ENCODE measurements around the gene SERPINI1.

The SERPINI1 gene

DNA sequence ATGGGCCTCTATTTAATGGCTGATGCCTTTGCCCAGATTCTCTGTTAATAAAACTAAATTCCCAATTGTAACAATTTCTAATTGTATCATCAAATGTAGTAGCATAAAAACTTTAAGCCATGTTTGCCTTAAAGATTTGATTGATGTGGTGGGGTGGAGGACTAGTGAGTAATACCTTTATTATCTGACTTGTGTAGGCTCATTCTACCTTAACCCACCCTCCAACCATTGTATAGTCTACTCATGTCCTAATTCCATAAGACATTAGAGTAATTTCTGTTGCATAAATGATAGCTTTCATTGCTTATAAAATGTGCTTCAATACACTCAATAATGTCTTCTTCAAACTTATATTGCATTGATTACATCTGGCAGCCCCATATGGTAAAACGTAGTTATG is 25.8 kb downstream of the SERPINI1 start:
- no peak overlapping the region for H3K9ac ChIP-seq (ENCODE audit: low read length)
- DNase-seq (ENCODE audit: low read depth), result no peak
- no peaks in the 10 kb centered on the region for H3K4me1 ChIP-seq (ENCODE audit: control insufficient read depth, insufficient read depth, low read length)
- H3K4me3 ChIP-seq (ENCODE audit: low read length), result no peak overlapping the region
- H3K9me3 ChIP-seq (ENCODE audit: control insufficient read depth, low read length), result peaks cover 5% of the 10 kb centered on the region
- no peaks in the 10 kb centered on the region for H3K36me3 ChIP-seq (ENCODE audit: control insufficient read depth, insufficient read depth, low read length, severe bottlenecking)
- H3K27me3 ChIP-seq (replicated peaks; ENCODE audit: control insufficient read depth, insufficient read depth, low read length), result no peaks in the 10 kb centered on the region

- Histone ChIP-seq H3K4me3 (ENCODE audit: low read length) (no peak overlapping the region), H3K36me3 (ENCODE audit: control insufficient read depth, insufficient read depth, low read length, severe bottlenecking) (no peaks in the 10 kb centered on the region), H3K9ac (ENCODE audit: low read length) (no peak overlapping the region), H3K4me1 (ENCODE audit: control insufficient read depth, insufficient read depth, low read length) (no peaks in the 10 kb centered on the region), H3K27me3 (replicated peaks; ENCODE audit: control insufficient read depth, insufficient read depth, low read length) (no peaks in the 10 kb centered on the region), H3K9me3 (ENCODE audit: control insufficient read depth, low read length) (peaks cover 9% of the 10 kb centered on the region)
- DNase-seq (ENCODE audit: low read depth), result no peak
Observed at GRCh38 chr3:167762296-167762695, 26.8 kb downstream of the SERPINI1 start.

- no peaks in the 10 kb centered on the region for H3K27me3 ChIP-seq (replicated peaks; ENCODE audit: control insufficient read depth, insufficient read depth, low read length)
- H3K9me3 ChIP-seq (ENCODE audit: control insufficient read depth, low read length), result peaks cover 4% of the 10 kb centered on the region
- H3K9ac ChIP-seq (ENCODE audit: low read length), result no peak overlapping the region
- no peak for DNase-seq (ENCODE audit: low read depth)
- H3K36me3 ChIP-seq (ENCODE audit: control insufficient read depth, insufficient read depth, low read length, severe bottlenecking), result no peaks in the 10 kb centered on the region
- no peak overlapping the region for H3K4me3 ChIP-seq (ENCODE audit: low read length)
- H3K4me1 ChIP-seq (ENCODE audit: control insufficient read depth, insufficient read depth, low read length), result no peaks in the 10 kb centered on the region
Observed at GRCh38 chr3:167772992-167773391, 37.5 kb downstream of the SERPINI1 start.

- no peaks in the 10 kb centered on the region for H3K27me3 ChIP-seq (replicated peaks; ENCODE audit: control insufficient read depth, insufficient read depth, low read length)
- H3K4me3 ChIP-seq (ENCODE audit: low read length), result no peak overlapping the region
- H3K9ac ChIP-seq (ENCODE audit: low read length), result no peak overlapping the region
- no peaks in the 10 kb centered on the region for H3K36me3 ChIP-seq (ENCODE audit: control insufficient read depth, insufficient read depth, low read length, severe bottlenecking)
- H3K4me1 ChIP-seq (ENCODE audit: control insufficient read depth, insufficient read depth, low read length), result no peaks in the 10 kb centered on the region
- no peak for DNase-seq (ENCODE audit: low read depth)
- H3K9me3 ChIP-seq (ENCODE audit: control insufficient read depth, low read length), result peaks cover 9% of the 10 kb centered on the region
Observed at GRCh38 chr3:167773584-167773983, 38.1 kb downstream of the SERPINI1 start.

- H3K9me3 ChIP-seq (ENCODE audit: control insufficient read depth, low read length), result peaks cover 9% of the 10 kb centered on the region
- no peaks in the 10 kb centered on the region for H3K4me1 ChIP-seq (ENCODE audit: control insufficient read depth, insufficient read depth, low read length)
- no peaks in the 10 kb centered on the region for H3K36me3 ChIP-seq (ENCODE audit: control insufficient read depth, insufficient read depth, low read length, severe bottlenecking)
- no peak overlapping the region for H3K9ac ChIP-seq (ENCODE audit: low read length)
- H3K27me3 ChIP-seq (replicated peaks; ENCODE audit: control insufficient read depth, insufficient read depth, low read length), result no peaks in the 10 kb centered on the region
- H3K4me3 ChIP-seq (ENCODE audit: low read length), result no peak overlapping the region
- no peak for DNase-seq (ENCODE audit: low read depth)
Observed at GRCh38 chr3:167776066-167776685, 40.7 kb downstream of the SERPINI1 start.

GRCh38 chr3:167777356-167777755 is 41.8 kb downstream of the SERPINI1 start:
- no peak overlapping the region for H3K4me3 ChIP-seq (ENCODE audit: low read length)
- H3K36me3 ChIP-seq (ENCODE audit: control insufficient read depth, insufficient read depth, low read length, severe bottlenecking), result no peaks in the 10 kb centered on the region
- H3K4me1 ChIP-seq (ENCODE audit: control insufficient read depth, insufficient read depth, low read length), result no peaks in the 10 kb centered on the region
- H3K9ac ChIP-seq (ENCODE audit: low read length), result no peak overlapping the region
- DNase-seq (ENCODE audit: low read depth), result no peak
- peaks cover 9% of the 10 kb centered on the region for H3K9me3 ChIP-seq (ENCODE audit: control insufficient read depth, low read length)
- no peaks in the 10 kb centered on the region for H3K27me3 ChIP-seq (replicated peaks; ENCODE audit: control insufficient read depth, insufficient read depth, low read length)

DNA sequence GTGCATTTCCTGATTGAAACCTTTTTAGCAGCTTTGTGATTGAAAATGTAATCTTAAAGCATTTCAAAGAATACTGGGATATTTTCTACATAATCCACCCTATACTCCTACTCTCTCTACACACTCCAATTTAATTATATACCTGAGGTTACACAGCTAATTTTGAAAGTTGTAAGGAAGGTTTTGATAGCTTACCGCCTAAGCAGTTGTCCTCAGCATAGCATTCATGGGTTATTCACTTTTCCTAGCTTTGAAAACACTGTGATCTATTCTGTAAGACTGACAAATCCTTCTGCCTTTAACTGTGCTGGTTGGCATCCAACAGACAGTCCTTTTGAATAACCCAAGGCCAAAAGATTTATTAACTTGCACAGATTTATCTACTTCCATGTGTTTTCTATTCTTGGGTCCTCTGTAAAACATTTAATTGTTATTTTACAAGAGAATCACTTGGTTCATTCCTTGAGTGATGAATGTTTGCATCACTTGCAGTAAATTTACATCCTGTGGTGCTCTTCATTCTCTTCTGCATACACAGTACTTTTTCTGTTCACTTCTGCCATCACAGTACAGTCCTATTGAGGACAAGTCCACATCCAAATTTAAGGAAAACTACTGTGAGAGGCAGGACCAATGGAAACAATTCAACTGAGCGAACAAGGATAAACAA is 44.8 kb downstream of the SERPINI1 start:
- peaks cover 3% of the 10 kb centered on the region for H3K4me1 ChIP-seq (ENCODE audit: control insufficient read depth, insufficient read depth, low read length)
- no peak overlapping the region for H3K4me3 ChIP-seq (ENCODE audit: low read length)
- DNase-seq (ENCODE audit: low read depth), result no peak
- peaks cover 9% of the 10 kb centered on the region for H3K9me3 ChIP-seq (ENCODE audit: control insufficient read depth, low read length)
- no peak overlapping the region for H3K9ac ChIP-seq (ENCODE audit: low read length)
- H3K36me3 ChIP-seq (ENCODE audit: control insufficient read depth, insufficient read depth, low read length, severe bottlenecking), result no peaks in the 10 kb centered on the region
- no peaks in the 10 kb centered on the region for H3K27me3 ChIP-seq (replicated peaks; ENCODE audit: control insufficient read depth, insufficient read depth, low read length)

GRCh38 chr3:167783781-167784180 is 48.3 kb downstream of the SERPINI1 start:
- no peaks in the 10 kb centered on the region for H3K9me3 ChIP-seq (ENCODE audit: control insufficient read depth, low read length)
- no peak for DNase-seq (ENCODE audit: low read depth)
- H3K4me3 ChIP-seq (ENCODE audit: low read length), result no peak overlapping the region
- no peak overlapping the region for H3K9ac ChIP-seq (ENCODE audit: low read length)
- H3K27me3 ChIP-seq (replicated peaks; ENCODE audit: control insufficient read depth, insufficient read depth, low read length), result no peaks in the 10 kb centered on the region
- peaks cover 3% of the 10 kb centered on the region for H3K4me1 ChIP-seq (ENCODE audit: control insufficient read depth, insufficient read depth, low read length)
- H3K36me3 ChIP-seq (ENCODE audit: control insufficient read depth, insufficient read depth, low read length, severe bottlenecking), result no peaks in the 10 kb centered on the region

GRCh38 chr3:167785790-167786189 is 50.3 kb downstream of the SERPINI1 start:
- Histone ChIP-seq H3K4me3 (ENCODE audit: low read length) (no peak overlapping the region), H3K36me3 (ENCODE audit: control insufficient read depth, insufficient read depth, low read length, severe bottlenecking) (no peaks in the 10 kb centered on the region), H3K9ac (ENCODE audit: low read length) (no peak overlapping the region), H3K27me3 (replicated peaks; ENCODE audit: control insufficient read depth, insufficient read depth, low read length) (no peaks in the 10 kb centered on the region), H3K4me1 (ENCODE audit: control insufficient read depth, insufficient read depth, low read length) (peaks cover 3% of the 10 kb centered on the region), H3K9me3 (ENCODE audit: control insufficient read depth, low read length) (no peaks in the 10 kb centered on the region)
- DNase-seq (ENCODE audit: low read depth), result no peak

- no peak for DNase-seq (ENCODE audit: low read depth)
- Histone ChIP-seq H3K4me1 (ENCODE audit: control insufficient read depth, insufficient read depth, low read length) (peaks cover 3% of the 10 kb centered on the region), H3K4me3 (ENCODE audit: low read length) (no peak overlapping the region), H3K9me3 (ENCODE audit: control insufficient read depth, low read length) (no peaks in the 10 kb centered on the region), H3K9ac (ENCODE audit: low read length) (no peak overlapping the region), H3K27me3 (replicated peaks; ENCODE audit: control insufficient read depth, insufficient read depth, low read length) (no peaks in the 10 kb centered on the region), H3K36me3 (ENCODE audit: control insufficient read depth, insufficient read depth, low read length, severe bottlenecking) (no peaks in the 10 kb centered on the region)
Observed at GRCh38 chr3:167787440-167787839, 51.9 kb downstream of the SERPINI1 start.

GRCh38 chr3:167798443-167798842 is 62.9 kb downstream of the SERPINI1 start:
- DNase-seq (ENCODE audit: low read depth), result no peak
- Histone ChIP-seq H3K9me3 (ENCODE audit: control insufficient read depth, low read length) (no peaks in the 10 kb centered on the region), H3K27me3 (replicated peaks; ENCODE audit: control insufficient read depth, insufficient read depth, low read length) (no peaks in the 10 kb centered on the region), H3K9ac (ENCODE audit: low read length) (no peak overlapping the region), H3K4me3 (ENCODE audit: low read length) (no peak overlapping the region), H3K4me1 (ENCODE audit: control insufficient read depth, insufficient read depth, low read length) (no peaks in the 10 kb centered on the region), H3K36me3 (ENCODE audit: control insufficient read depth, insufficient read depth, low read length, severe bottlenecking) (no peaks in the 10 kb centered on the region)

DNA sequence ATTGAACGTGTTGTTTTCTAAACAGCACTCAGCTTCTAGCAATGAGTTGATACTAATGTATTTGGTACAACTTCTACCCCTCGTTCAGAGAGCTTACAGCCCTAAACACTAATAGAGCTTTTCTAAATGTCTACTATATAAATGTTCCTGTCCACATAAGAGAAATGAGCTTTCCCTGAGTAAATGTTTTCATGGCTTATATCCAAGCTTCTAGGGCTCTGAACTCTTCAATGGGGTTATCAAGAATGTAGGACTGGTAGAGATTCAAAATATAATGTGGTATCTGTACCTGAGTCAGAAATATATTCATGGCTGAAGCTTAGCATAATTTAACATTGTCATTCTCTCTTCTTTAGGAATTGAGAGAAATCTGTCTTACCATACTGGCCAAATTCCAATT is 73.4 kb downstream of the SERPINI1 start:
- DNase-seq (ENCODE audit: low read depth), result no peak
- Histone ChIP-seq H3K4me1 (ENCODE audit: control insufficient read depth, insufficient read depth, low read length) (peaks cover 33% of the 10 kb centered on the region), H3K9me3 (ENCODE audit: control insufficient read depth, low read length) (no peaks in the 10 kb centered on the region), H3K36me3 (ENCODE audit: control insufficient read depth, insufficient read depth, low read length, severe bottlenecking) (no peaks in the 10 kb centered on the region), H3K4me3 (ENCODE audit: low read length) (no peak overlapping the region), H3K9ac (ENCODE audit: low read length) (no peak overlapping the region), H3K27me3 (replicated peaks; ENCODE audit: control insufficient read depth, insufficient read depth, low read length) (no peaks in the 10 kb centered on the region)

Measured in adipocyte (in vitro differentiated cells).